PFSK-1 (cell line): ENCODE results near the gene LSAMP.

ENCODE experiments used
- FOXP2 ChIP-seq: optimal IDR thresholded peaks from 2 replicates; pipeline ENCODE3; 2011; ENCODE audit warnings: borderline replicate concordance, control low read depth, inconsistent platforms; ENCODE audit not compliant: insufficient read depth; ENCODE audit errors: extremely low read length, extremely low read depth
- POLR2AphosphoS5 ChIP-seq: IDR thresholded peaks from 2 replicates; pipeline ENCODE4 v1.6.1; 2012; ENCODE audit warnings: low read depth, mild to moderate bottlenecking, control low read depth, low read length, moderate library complexity
- REST ChIP-seq, 2 experiments: IDR thresholded peaks; 2 replicates each; pipeline versions ENCODE4 v1.6.1 to v1.8.0; 2011 to 2012; ENCODE audit warnings: low read depth in 2 of 2, low read length in 2 of 2, control low read depth in 1 of 2, inconsistent platforms in 1 of 2, mild to moderate bottlenecking in 1 of 2, moderate library complexity in 1 of 2; ENCODE audit not compliant: insufficient read depth in 1 of 2
- SIN3A ChIP-seq: IDR thresholded peaks from 2 replicates; pipeline ENCODE4 v1.6.1; 2012; ENCODE audit warnings: mild to moderate bottlenecking, low read length, moderate library complexity, borderline replicate concordance; ENCODE audit not compliant: insufficient read depth
- TAF1 ChIP-seq: IDR thresholded peaks from 2 replicates; pipeline ENCODE4 v1.6.1; 2012; ENCODE audit warnings: low read length, control low read depth, borderline replicate concordance; ENCODE audit not compliant: insufficient read depth

- TF ChIP-seq POLR2AphosphoS5, result no peak
- TF ChIP-seq REST (IDR thresholded peaks at IDR 0.05; ENCODE audit: insufficient read depth in 1 of 2, low read depth in 2 of 2, low read length in 2 of 2), result no peak
- no peak for TF ChIP-seq TAF1
- TF ChIP-seq SIN3A, result no peak
- TF ChIP-seq FOXP2, result no peak
These were observed 178.2 kb downstream of the LSAMP start for GRCh38 chr3:116267116-116267515.
